Lung (tissue), 12 donors: Measurements from ENCODE around the gene STIM2. TPM values are rescaled to one million over a fixed set of nuclear protein-coding genes. Genes with fewer than 3 reads are reported as not detected.

Experiments used
- ATAC-seq: fragments of 200-7000 bp; cut with Tn5 transposase; one replicate; pipeline ENCODE4 v1.9.1; 2020; ENCODE audit warnings: moderate number of reproducible peaks; ENCODE audit not compliant: insufficient read depth, low FRiP score
- DNase-seq, 3 donors: peaks; one replicate each; pipeline ENCODE4 v3.0.0-alpha.2; 2013 to 2017
- H3K27ac ChIP-seq, 2 donors: one replicate each; pipeline ENCODE4 v1.5.1; 2013; ENCODE audit warnings: mild to moderate bottlenecking in 2 of 2, moderate library complexity in 2 of 2, control low read depth in 1 of 2, inconsistent platforms in 1 of 2, low read depth in 1 of 2, low read length in 1 of 2
- H3K27me3 ChIP-seq, 3 donors: one replicate each; pipeline ENCODE4 v1.5.1; 2013; ENCODE audit warnings: low read length in 2 of 3; ENCODE audit not compliant: control insufficient read depth in 3 of 3, insufficient read depth in 3 of 3
- H3K36me3 ChIP-seq, 4 donors: one replicate each; pipeline ENCODE4 v1.5.1; 2013; ENCODE audit warnings: low read length in 4 of 4, mild to moderate bottlenecking in 1 of 4, moderate library complexity in 1 of 4; ENCODE audit not compliant: control insufficient read depth in 4 of 4, insufficient read depth in 4 of 4
- H3K4me1 ChIP-seq, 5 donors: one replicate each; pipeline ENCODE4 v1.5.1; 2013; ENCODE audit warnings: low read length in 5 of 5, mild to moderate bottlenecking in 2 of 5, moderate library complexity in 1 of 5; ENCODE audit not compliant: control insufficient read depth in 5 of 5, insufficient read depth in 5 of 5
- H3K4me3 ChIP-seq: one replicate; pipeline ENCODE4 v1.5.1; 2013; ENCODE audit warnings: mild to moderate bottlenecking, control low read depth, moderate library complexity
- H3K9ac ChIP-seq, 2 donors: one replicate each; pipeline ENCODE4 v1.5.1; 2013; ENCODE audit warnings: low read length in 2 of 2, control low read depth in 1 of 2; ENCODE audit not compliant: insufficient read depth in 1 of 2
- H3K9me3 ChIP-seq, 4 donors: one replicate each; pipeline ENCODE4 v1.5.1; 2013; ENCODE audit warnings: low read length in 3 of 4, mild to moderate bottlenecking in 1 of 4, moderate library complexity in 1 of 4; ENCODE audit not compliant: control insufficient read depth in 4 of 4, insufficient read depth in 3 of 4
- CTCF ChIP-seq: IDR thresholded peaks from 2 replicates; pipeline ENCODE4 v1.5.1; 2012; ENCODE audit warnings: mild to moderate bottlenecking; ENCODE audit errors: control extremely low read depth, extremely low read depth
- WGBS, 2 donors: extraction: QIAGEN DNeasy Blood & Tissue Kit; methylation state at CpG; one replicate each; pipeline ENCODE4 v1.1.7; 2013; 5-methylcytosine and 5-hydroxymethylcytosine counted together
- polyA plus RNA-seq, 2 donors: library from polyadenylated mRNA; stranded (reverse); fragments of 200-250 nt; gene quantifications; one replicate each; pipeline ENCODE4 v1.2.1, GENCODE V29; 2013
- total RNA-seq, 2 donors: library from RNA; depleted of rRNA in 1 of 2; stranded (reverse); fragments of >200 nt in 1 of 2; gene quantifications; one replicate each; pipeline ENCODE4 v1.2.1, GENCODE V29; 2014 to 2021
- donor health status: control.
- donor health status: control.
- donor health status: Bipolar disorder and iron deficiency.
- donor health status: healthy.
- donor health status: DM: yes; HTN: yes; CAD: no.

The STIM2 gene
- total and polyA plus RNA-seq, 4 donors: 12.7 to 35.5 (median 25.9) TPM

- H3K4me1 ChIP-seq: peaks cover 0 to 11% (median 4%) of the 10 kb centered on the region in 5 donors
- no peak overlapping the region for H3K27ac ChIP-seq
- no peaks in the 10 kb centered on the region for H3K36me3 ChIP-seq
- 78% methylated on average over 7 of the region's 7 CpGs for WGBS, 2 donors
- TF ChIP-seq CTCF: no peak
- no peaks in the 10 kb centered on the region for H3K9me3 ChIP-seq
- H3K27me3 ChIP-seq: no peaks in the 10 kb centered on the region
- no peak overlapping the region for H3K4me3 ChIP-seq
- ATAC-seq (no peak), DNase-seq (peak in 1 of 3 donors; percentile 20)
- H3K9ac ChIP-seq: peak overlapping the region in 1 of 2 donors; percentile 42
Observed at GRCh38 chr4:26907731-26908599, 47.3 kb downstream of the STIM2 start.

- H3K27me3 ChIP-seq: no peaks in the 10 kb centered on the region
- no peak for TF ChIP-seq CTCF
- 82 to 87% methylated on average over 5 of the region's 5 CpGs for WGBS, 2 donors
- H3K4me3 ChIP-seq: no peak overlapping the region
- no peak overlapping the region for H3K27ac ChIP-seq
- DNase-seq: no peak
- H3K36me3 ChIP-seq: no peaks in the 10 kb centered on the region
- H3K4me1 ChIP-seq: peaks cover 0 to 11% (median 5%) of the 10 kb centered on the region in 5 donors
- ATAC-seq: no peak
- no peak overlapping the region for H3K9ac ChIP-seq
- no peaks in the 10 kb centered on the region for H3K9me3 ChIP-seq
Observed at GRCh38 chr4:26909369-26909768, 48.7 kb downstream of the STIM2 start.

GRCh38 chr4:26911254-26911653, 50.6 kb downstream of the STIM2 start:
- H3K9me3 ChIP-seq: no peaks in the 10 kb centered on the region
- H3K36me3 ChIP-seq: no peaks in the 10 kb centered on the region
- H3K27me3 ChIP-seq: no peaks in the 10 kb centered on the region
- H3K4me1 ChIP-seq: peaks cover 0 to 11% (median 5%) of the 10 kb centered on the region in 5 donors
- no peak overlapping the region for H3K4me3 ChIP-seq
- no peak for DNase-seq
- ATAC-seq: no peak
- H3K27ac ChIP-seq: no peak overlapping the region
- H3K9ac ChIP-seq: no peak overlapping the region
- TF ChIP-seq CTCF: no peak

GRCh38 chr4:26912069-26912468, 51.4 kb downstream of the STIM2 start:
- 81 to 94% methylated on average over 6 of the region's 6 CpGs for WGBS, 2 donors
- Histone ChIP-seq H3K4me1 (peaks cover 0 to 16% (median 5%) of the 10 kb centered on the region in 5 donors), H3K4me3 (no peak overlapping the region), H3K36me3 (no peaks in the 10 kb centered on the region), H3K27me3 (no peaks in the 10 kb centered on the region), H3K9me3 (no peaks in the 10 kb centered on the region), H3K9ac (no peak overlapping the region), H3K27ac (no peak overlapping the region)
- ATAC-seq (no peak), DNase-seq (no peak)
- no peak for TF ChIP-seq CTCF
